DMS79 (cell line): ENCODE results near the gene CHKA.

Source experiments
- DNase-seq: peaks from one replicate; lab custom pipeline; 2025; lab: John Stamatoyannopoulos, UW

The CHKA gene

GRCh38 chr11:68121067-68121899 lies at the start of gene CHKA:
TSS of gene CHKA (minus strand) at chr11:68121388. CDS start at chr11:68121177, 211 bp downstream.
- peak; percentile 85 for DNase-seq

DNA sequence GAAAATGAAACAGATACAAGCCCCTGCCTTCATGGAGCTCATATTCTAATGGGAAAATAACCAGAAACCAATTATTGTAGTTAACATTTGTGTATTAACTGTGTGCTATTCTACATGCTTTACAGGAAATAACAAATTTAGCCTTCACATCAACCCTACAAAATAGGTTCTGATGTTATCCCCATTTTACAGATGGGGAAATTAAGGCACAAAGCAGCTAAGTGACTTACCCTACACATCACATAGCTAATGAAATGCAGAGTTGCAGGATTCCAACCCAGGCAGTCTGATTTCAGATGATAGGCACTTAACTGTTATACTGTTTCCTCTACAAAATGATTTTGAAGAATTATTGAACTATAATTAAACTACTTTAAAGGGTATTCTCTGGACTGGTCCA lies 48.3 kb upstream of the CHKA start:
- DNase-seq = no peak

DNA sequence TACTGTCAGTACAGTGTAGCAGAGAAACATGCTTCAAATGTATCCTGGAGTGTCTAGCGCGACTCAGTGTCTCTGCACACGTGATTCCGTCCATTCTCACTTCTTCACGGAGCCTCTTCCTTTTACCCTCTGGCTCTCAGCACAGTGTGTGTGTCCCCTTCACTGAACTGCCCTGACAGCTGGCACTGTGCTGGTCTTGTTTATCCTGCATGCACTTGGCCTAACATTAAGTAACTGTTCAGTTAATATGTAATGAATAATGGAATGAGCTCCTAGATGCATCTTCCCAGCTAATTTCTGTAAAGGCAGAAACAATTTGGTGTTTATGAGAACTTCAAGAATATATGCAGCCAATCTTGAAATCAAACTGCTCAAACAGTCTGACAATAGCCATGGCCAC lies 47.5 kb upstream of the CHKA start:
- DNase-seq = no peak

DNA sequence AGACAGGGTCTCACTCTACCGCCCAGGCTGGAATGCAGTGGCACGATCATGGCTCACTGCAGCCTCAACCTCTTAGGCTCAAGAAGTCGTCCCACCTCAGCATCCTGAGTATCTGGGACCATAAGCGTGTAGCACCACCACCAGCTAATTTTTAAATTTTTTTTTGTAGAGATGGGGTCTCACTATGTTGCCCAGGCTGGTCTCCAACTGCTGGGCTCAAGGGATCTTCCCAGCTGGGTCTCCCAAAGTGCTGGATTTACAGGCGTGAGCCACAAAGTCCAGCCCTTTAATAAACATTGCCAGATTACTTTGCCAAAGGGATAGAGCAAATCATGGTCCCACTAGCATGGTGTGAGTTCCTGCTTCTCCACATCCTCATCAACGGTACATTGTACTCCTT lies 46.3 kb upstream of the CHKA start:
- DNase-seq = no peak

DNA sequence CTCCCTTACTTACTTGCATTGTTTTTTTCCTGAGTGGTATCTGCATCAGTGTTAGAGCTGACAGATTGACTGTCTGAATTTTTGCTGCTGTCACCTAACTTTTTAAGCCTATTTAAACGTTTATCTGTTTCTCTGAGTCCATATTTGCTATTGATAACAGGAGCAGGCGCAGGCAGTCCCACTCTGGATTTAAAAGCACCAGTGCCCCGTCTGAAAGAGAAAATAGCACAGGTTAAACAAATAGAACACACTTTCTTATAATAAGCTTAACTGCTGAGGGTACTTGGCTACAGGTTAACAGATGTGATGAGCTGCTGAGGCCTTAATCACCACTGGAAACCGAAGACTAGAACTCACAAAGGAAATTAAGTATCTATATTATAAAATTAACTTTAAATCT lies 45.8 kb upstream of the CHKA start:
- no peak for DNase-seq

- DNase-seq = no peak
Measured at GRCh38 chr11:68165601-68166000, 44.4 kb upstream of the CHKA start.

GRCh38 chr11:68164437-68164836 lies 43.2 kb upstream of the CHKA start:
- DNase-seq = no peak

DNA sequence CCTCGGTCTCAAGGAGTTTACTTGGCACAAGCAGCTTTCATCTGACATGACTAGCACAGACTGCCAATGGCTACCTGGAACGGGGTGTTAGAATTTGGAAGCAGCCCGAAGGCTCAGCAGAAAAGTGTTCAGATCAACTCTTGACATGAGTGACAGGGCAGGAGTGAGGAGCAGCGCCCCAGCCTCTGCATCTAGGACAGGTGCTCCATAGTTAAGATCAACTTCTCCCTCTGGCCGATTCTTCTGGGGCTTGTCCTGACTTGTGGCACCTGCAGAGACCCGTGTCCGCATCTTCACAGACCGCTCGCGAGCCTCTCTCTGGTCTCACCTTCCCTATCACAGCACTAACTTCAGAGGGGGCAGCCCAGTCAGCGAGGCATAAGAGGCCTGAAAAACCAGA lies 42.5 kb upstream of the CHKA start:
- no peak for DNase-seq

- DNase-seq = no peak
Measured at GRCh38 chr11:68160100-68160695, 39.0 kb upstream of the CHKA start.

DNA sequence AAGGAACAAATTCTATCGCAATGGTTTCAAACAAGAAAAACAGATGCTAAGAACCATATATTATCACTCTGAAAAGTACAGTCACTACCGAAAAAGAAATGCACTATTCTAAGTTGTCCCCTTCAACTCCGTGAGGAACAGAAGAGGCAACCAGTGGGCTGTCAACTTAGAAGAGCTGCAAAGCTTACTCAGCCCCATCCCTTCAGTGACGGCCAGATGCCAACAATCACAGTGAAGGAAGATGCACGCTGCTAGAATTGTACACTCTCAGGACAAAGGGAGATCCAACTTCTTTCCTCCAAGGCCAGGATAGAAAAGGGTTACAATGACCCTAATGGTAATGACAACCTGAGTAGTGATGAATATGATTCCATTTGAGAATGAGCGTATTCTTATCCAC lies 38.5 kb upstream of the CHKA start:
- DNase-seq = no peak

- no peak for DNase-seq
Measured at GRCh38 chr11:68159161-68159560, 38.0 kb upstream of the CHKA start.

DNA sequence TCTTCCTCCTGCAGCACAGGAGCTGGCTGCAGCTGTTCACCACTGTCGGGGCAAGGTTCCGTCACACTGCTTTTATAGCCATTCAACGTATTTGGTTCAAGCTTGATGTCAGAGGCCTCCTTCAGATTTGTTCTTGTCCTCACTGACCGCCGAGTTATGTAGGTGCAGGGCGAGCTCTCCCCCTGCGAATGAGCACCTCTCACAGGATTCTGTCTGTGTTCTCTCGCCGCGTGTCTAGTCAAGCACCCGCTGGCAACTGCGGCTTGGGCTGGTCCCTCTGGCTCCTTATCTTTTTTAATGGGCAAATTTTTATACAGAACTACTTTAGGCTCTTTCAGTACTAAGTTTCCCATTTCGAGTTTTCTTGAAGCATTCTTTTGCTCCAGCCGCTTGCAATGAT lies 37.4 kb upstream of the CHKA start:
- DNase-seq = no peak

GRCh38 chr11:68153742-68154141 lies 32.6 kb upstream of the CHKA start:
- DNase-seq = no peak

DNA sequence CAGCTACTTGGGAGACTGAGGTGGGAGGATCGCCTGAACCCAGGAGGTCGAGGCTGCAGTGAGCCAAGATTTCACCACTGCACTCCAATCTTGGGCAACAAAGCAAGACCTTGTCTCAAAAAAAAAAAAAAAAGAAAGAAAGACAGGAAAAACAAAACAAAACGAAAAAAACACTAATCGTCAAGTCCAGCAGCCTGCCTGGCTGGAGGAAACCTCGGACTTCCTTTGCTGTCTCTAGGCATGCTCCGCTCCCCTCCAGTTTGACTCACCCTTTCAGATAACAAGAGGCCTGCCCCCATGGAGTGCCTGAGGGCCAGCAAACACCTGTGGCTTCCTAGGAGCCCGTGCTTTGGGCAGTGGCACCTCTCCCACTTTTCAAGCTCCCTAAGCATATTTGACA lies 28.8 kb upstream of the CHKA start:
- DNase-seq = no peak

- no peak for DNase-seq
Measured at GRCh38 chr11:68149417-68149816, 28.2 kb upstream of the CHKA start.

GRCh38 chr11:68148879-68149278 lies 27.7 kb upstream of the CHKA start:
- DNase-seq = no peak

- DNase-seq = no peak
Measured at GRCh38 chr11:68148071-68148805, 27.1 kb upstream of the CHKA start.

- DNase-seq = peak; percentile 68
Measured at GRCh38 chr11:68146704-68147474, 25.7 kb upstream of the CHKA start.

DNA sequence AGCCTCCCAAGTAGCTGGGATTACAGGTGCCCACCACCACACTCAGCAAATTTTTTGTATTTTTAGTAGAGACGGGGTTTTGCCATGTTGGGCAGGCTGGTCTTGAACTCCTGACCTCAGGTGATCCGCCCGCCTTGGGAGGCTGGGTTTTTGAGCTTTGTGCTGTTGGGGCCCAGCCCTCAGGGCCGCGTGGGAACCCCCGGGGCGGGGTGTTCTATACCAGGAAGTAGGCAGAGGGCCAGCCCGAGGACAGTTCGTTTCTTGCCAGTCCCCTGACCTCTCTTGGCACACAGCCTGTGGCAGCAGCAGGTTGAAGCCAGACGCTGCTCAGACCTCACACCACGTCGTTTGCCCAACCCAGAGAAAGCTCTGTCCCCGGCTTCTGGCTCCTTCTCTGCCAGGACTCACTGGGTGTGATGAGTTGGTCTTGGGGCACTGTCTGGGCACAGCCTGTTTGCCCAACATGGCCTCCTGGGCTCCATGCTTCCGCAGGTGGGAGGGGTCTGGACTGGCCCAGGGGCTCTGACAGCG lies 24.9 kb upstream of the CHKA start:
- peak; percentile 14 for DNase-seq

GRCh38 chr11:68145120-68145866 lies 24.1 kb upstream of the CHKA start:
- DNase-seq = no peak

GRCh38 chr11:68143310-68143689 lies 22.1 kb upstream of the CHKA start:
- no peak for DNase-seq
